GM23248 (cell line): ENCODE results near the gene SEMA4D. TPM values are rescaled to one million over a fixed set of nuclear protein-coding genes. Genes with fewer than 3 reads are reported as not detected.

Experiments used
- DNase-seq: peaks from one replicate; pipeline ENCODE4 v3.0.0-alpha.2; 2015
- H2AFZ ChIP-seq: fragments of 200-600 bp; sonication (generic); 2 replicates; pipeline ENCODE4 v1.6.1; 2016; ENCODE audit warnings: antibody characterized with exemption
- H3F3A ChIP-seq: fragments of 200-600 bp; sonication (generic); 2 replicates; pipeline ENCODE4 v1.6.1; 2016; ENCODE audit warnings: mild to moderate bottlenecking, antibody characterized with exemption, mixed run types; ENCODE audit not compliant: insufficient read depth
- H3K27ac ChIP-seq: fragments of 200-600 bp; sonication (generic); 2 replicates; pipeline ENCODE4 v1.5.1; 2016; ENCODE audit warnings: mild to moderate bottlenecking
- H3K27me3 ChIP-seq: fragments of 200-600 bp; sonication (generic); replicated peaks from 2 replicates; pipeline ENCODE4 v1.6.1; 2016; ENCODE audit warnings: mild to moderate bottlenecking; ENCODE audit not compliant: insufficient read depth
- H3K36me3 ChIP-seq: fragments of 200-600 bp; sonication (generic); 2 replicates; pipeline ENCODE4 v1.6.1; 2016; ENCODE audit warnings: low read depth, mild to moderate bottlenecking
- H3K4me1 ChIP-seq: fragments of 200-600 bp; sonication (generic); 2 replicates; pipeline ENCODE4 v1.6.1; 2016; ENCODE audit warnings: mild to moderate bottlenecking; ENCODE audit not compliant: insufficient read depth
- H3K4me2 ChIP-seq: fragments of 200-600 bp; sonication (generic); one replicate; pipeline ENCODE4 v1.6.1; 2016; ENCODE audit warnings: mild to moderate bottlenecking; ENCODE audit not compliant: unreplicated experiment
- H3K4me3 ChIP-seq: fragments of 200-600 bp; sonication (generic); 2 replicates; pipeline ENCODE4 v1.5.1; 2016; ENCODE audit warnings: mild to moderate bottlenecking
- H3K79me2 ChIP-seq: fragments of 200-600 bp; sonication (generic); 2 replicates; pipeline ENCODE4 v1.6.1; 2016; ENCODE audit warnings: mild to moderate bottlenecking; ENCODE audit not compliant: insufficient read depth
- H3K9ac ChIP-seq: fragments of 200-600 bp; sonication (generic); 2 replicates; pipeline ENCODE4 v1.6.1; 2016; ENCODE audit warnings: mild to moderate bottlenecking
- H3K9me2 ChIP-seq: fragments of 200-600 bp; sonication (generic); 2 replicates; pipeline ENCODE4 v1.6.1; 2016; ENCODE audit warnings: mixed run types, mild to moderate bottlenecking, moderate library complexity; ENCODE audit not compliant: insufficient read depth
- H3K9me3 ChIP-seq: fragments of 200-600 bp; sonication (generic); one replicate; pipeline ENCODE4 v1.6.1; 2017; ENCODE audit warnings: low read depth
- H4K20me1 ChIP-seq: fragments of 200-600 bp; sonication (generic); 2 replicates; pipeline ENCODE4 v1.6.0; 2016; ENCODE audit not compliant: insufficient read depth
- EZH2 ChIP-seq: fragments of 200-600 bp; sonication (generic); IDR thresholded peaks from 2 replicates; pipeline ENCODE4 v1.6.1; 2018; ENCODE audit warnings: antibody characterized with exemption, mild to moderate bottlenecking; ENCODE audit not compliant: insufficient read depth, poor library complexity, severe bottlenecking
- EZH2phosphoT487 ChIP-seq: fragments of 200-600 bp; sonication (generic); IDR thresholded peaks from 2 replicates; pipeline ENCODE4 v1.6.1; 2018; ENCODE audit warnings: antibody characterized with exemption, moderate library complexity, mild to moderate bottlenecking, low read depth; ENCODE audit not compliant: insufficient read depth
- WGBS, 2 experiments: methylation state at CpG; one replicate each; pipeline ENCODE4 v1.1.6; 2015 to 2017; ENCODE audit warnings: low lambda C conversion rate in 2 of 2, low coverage in 1 of 2; ENCODE audit errors: missing lambda C conversion rate in 2 of 2; 5-methylcytosine and 5-hydroxymethylcytosine counted together
- in situ Hi-C: fragments of 300-500 bp; cut with MboI; formaldehyde crosslinking; loops from 2 replicates; pipeline ENCODE4 v1.15.0; 2020
- polyA plus RNA-seq: library from polyadenylated mRNA; unstranded; fragments of >200 nt; fragmentation: Nextera tagmentation; extraction: Ambion mirVana; gene quantifications from 2 replicates; pipeline ENCODE4 v1.2.1, GENCODE V29; 2016
- total RNA-seq: library from RNA; depleted of rRNA; stranded (reverse); fragments of >200 nt; shearing (Covaris generic); gene quantifications from 2 replicates; pipeline ENCODE4 v1.2.3, GENCODE V29; 2014

Gene SEMA4D
- total and polyA plus RNA-seq, 2 experiments from 2014 or later = 0.11 TPM

DNA sequence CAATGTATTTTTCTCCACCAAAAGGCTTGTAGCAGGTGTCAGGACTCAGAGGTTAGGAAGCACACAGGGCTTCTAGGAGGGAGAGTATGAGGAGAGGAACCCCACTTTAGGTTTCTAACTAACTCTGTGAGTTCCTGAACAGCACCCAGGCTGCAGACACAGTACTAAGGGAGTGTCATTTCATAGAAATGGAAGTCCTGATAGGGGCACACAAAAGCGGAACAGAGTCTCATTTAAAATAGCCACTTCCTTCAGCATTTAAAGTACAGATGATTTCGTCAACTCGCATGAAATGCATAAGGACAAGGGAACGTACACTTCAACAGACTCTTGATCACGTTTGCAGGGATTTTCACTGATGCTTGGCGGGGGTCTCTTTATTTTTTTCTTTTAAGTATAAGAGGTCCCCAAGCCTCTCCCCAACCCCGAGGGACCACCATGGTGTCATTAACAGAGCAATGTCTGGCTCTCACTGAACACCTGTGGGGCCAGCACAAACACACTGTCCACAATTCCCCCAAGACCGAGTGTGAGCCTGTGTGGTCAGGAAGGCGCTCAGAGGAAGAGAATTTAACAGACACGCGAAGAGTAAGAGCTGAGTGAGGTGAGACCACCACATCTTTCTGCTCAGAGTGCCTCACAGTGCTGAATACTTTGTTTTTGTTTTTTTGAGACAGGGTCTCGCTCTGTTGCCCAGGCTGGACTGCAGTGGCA is 97.4 kb downstream of the SEMA4D start:
- no peak for DNase-seq
- TF ChIP-seq EZH2 (no peak), EZH2phosphoT487 (no peak)
- Histone ChIP-seq H3F3A (no peaks in the 10 kb centered on the region), H4K20me1 (no peaks in the 10 kb centered on the region), H3K27ac (no peak overlapping the region), H2AFZ (no peak overlapping the region), H3K9ac (no peak overlapping the region), H3K27me3 (no peaks in the 10 kb centered on the region; the same call in 1 of the 2 replicates), H3K4me3 (no peak overlapping the region), H3K36me3 (no peaks in the 10 kb centered on the region), H3K9me2 (no peaks in the 10 kb centered on the region), H3K4me2 (no peak overlapping the region), H3K4me1 (no peaks in the 10 kb centered on the region), H3K79me2 (no peaks in the 10 kb centered on the region), H3K9me3 (no peaks in the 10 kb centered on the region)
- WGBS, 2 experiments = 80 to 81% methylated on average over 12 of the region's 12 CpGs
- in situ Hi-C loops = no loop called here

DNA sequence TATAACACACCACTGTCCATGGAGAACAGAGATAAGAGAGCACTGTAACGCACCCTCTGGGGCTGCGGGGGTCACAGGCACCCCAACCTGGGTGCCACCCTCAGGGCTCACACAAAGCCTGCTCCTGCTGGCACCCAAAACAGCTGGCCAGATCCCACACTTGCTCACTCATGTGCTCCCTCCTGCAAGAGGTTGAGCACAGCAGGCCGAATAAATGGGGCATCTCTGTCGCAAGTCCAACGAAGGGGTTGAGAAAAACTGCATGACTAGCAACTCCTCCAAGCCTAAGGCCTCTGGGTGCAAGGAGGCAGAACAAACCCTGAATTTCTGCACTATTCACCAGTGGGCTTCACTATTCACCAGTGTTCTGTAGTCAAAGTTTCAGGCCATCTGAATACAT is 99.3 kb downstream of the SEMA4D start:
- Histone ChIP-seq H3F3A (no peaks in the 10 kb centered on the region), H3K4me1 (no peaks in the 10 kb centered on the region), H3K9me3 (no peaks in the 10 kb centered on the region), H3K4me2 (no peak overlapping the region), H3K36me3 (no peaks in the 10 kb centered on the region), H2AFZ (no peak overlapping the region), H3K79me2 (no peaks in the 10 kb centered on the region), H3K9ac (no peak overlapping the region), H4K20me1 (no peaks in the 10 kb centered on the region), H3K27me3 (no peaks in the 10 kb centered on the region; the same call in 1 of the 2 replicates), H3K9me2 (no peaks in the 10 kb centered on the region), H3K27ac (no peak overlapping the region), H3K4me3 (no peak overlapping the region)
- in situ Hi-C loops = no loop called here
- 87 to 88% methylated on average over 5 of the region's 5 CpGs for WGBS, 2 experiments
- TF ChIP-seq EZH2 (no peak), EZH2phosphoT487 (no peak)
- no peak for DNase-seq

DNA sequence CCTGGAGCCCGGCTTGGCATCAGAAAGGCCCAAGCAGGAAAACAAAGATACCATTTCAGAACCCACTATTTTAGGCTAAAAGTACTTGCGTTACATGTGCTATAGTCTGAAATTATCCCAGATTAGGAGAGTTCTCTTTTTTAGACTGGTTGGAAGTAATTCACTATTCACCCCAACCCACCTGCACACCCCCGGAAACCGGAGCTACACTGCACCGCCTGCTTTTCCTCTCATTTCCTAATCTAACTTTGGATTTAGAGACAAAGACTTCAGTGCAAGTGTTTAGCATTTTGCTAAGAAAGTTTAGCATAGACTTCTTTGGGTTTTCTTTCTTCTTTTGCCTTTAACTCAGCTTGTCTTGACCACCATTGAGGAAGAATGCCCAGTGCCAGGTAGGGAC is 100.4 kb downstream of the SEMA4D start:
- Histone ChIP-seq H3K79me2 (no peaks in the 10 kb centered on the region), H3K27me3 (no peaks in the 10 kb centered on the region; the same call in 1 of the 2 replicates), H3K4me3 (no peak overlapping the region), H3K36me3 (no peaks in the 10 kb centered on the region), H3K9me2 (no peaks in the 10 kb centered on the region), H2AFZ (no peak overlapping the region), H3K4me1 (no peaks in the 10 kb centered on the region), H3K9ac (no peak overlapping the region), H3K27ac (no peak overlapping the region), H3K9me3 (no peaks in the 10 kb centered on the region), H3F3A (no peaks in the 10 kb centered on the region), H4K20me1 (no peaks in the 10 kb centered on the region), H3K4me2 (no peak overlapping the region)
- TF ChIP-seq EZH2 (no peak), EZH2phosphoT487 (no peak)
- in situ Hi-C loops = no loop called here
- 66 to 80% methylated on average over 5 of the region's 5 CpGs for WGBS, 2 experiments
- no peak for DNase-seq

DNA sequence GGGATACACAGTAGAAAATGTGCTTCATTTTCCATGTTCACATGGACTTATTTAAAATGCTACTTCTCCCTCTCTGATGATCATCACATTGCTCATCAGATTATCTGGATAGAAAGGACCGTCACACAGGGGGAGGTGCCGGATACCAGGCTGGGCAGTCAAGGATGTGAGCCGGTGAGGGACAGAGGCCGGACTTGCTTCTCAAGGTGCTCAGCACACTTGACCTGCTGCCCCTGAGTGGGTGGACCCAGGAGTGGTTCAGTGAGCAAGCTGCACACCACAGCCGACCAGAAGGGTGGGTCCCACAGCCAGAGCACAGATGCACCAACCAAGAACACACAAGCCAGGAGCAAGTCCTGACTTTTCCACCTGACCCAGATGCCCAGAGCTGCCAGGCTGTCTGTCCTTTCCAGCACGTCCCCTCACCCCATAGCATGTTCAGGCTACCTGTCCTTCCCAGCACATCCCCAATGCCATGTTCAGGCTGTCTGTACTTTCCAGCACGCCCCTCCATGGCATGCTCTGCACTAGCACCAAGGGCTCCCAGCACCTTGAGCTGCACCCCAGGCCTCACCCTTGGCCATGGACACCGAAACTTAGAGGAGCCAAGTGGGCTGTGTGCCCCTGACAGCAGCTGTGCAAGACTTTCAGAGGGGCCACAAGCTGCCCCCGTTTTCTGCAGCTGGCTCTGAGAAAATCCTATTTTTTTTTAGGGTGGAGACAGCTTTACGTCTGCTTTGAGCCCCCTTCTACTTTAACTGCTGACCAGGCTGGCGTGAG is 101.8 kb downstream of the SEMA4D start:
- H3K9me2 ChIP-seq = no peaks in the 10 kb centered on the region
- H3K4me1 ChIP-seq = no peaks in the 10 kb centered on the region
- 64 to 68% methylated on average over 11 of the region's 11 CpGs for WGBS, 2 experiments
- DNase-seq = peak; percentile 32
- no peaks in the 10 kb centered on the region for H3K79me2 ChIP-seq
- H4K20me1 ChIP-seq = no peaks in the 10 kb centered on the region
- no peak for TF ChIP-seq EZH2phosphoT487
- no peak for TF ChIP-seq EZH2
- no peak overlapping the region for H3K27ac ChIP-seq
- no peaks in the 10 kb centered on the region for H3F3A ChIP-seq
- H3K4me3 ChIP-seq = no peak overlapping the region
- H3K27me3 ChIP-seq = no peaks in the 10 kb centered on the region; the same call in 1 of the 2 replicates
- H3K9ac ChIP-seq = no peak overlapping the region
- no peak overlapping the region for H2AFZ ChIP-seq
- no peaks in the 10 kb centered on the region for H3K36me3 ChIP-seq
- H3K4me2 ChIP-seq = no peak overlapping the region
- H3K9me3 ChIP-seq = no peaks in the 10 kb centered on the region
- in situ Hi-C loops = no loop called here
